ENCODE data around the gene VPS13A.

- TF ChIP-seq CTCF (tag by site-specific recombination; IDR thresholded peaks at IDR 0.05) (no peak), HOXA7 (CRISPR knock-in tag; IDR thresholded peaks at IDR 0.05; ENCODE audit: borderline replicate concordance) (no peak), ZBTB21 (tag by site-specific recombination; IDR thresholded peaks at IDR 0.05) (no peak), ZNF335 (tag by site-specific recombination; conservative IDR thresholded peaks at IDR 0.05) (no peak), ZBTB26 (tag by site-specific recombination; optimal IDR thresholded peaks at IDR 0.05) (no peak), ZNF776 (tag by site-specific recombination; IDR thresholded peaks at IDR 0.05; ENCODE audit: borderline replicate concordance) (no peak), ZNF48 (tag by site-specific recombination; IDR thresholded peaks at IDR 0.05) (no peak), ZXDB (tag by site-specific recombination; IDR thresholded peaks at IDR 0.05) (no peak), ZNF121 (tag by site-specific recombination; IDR thresholded peaks at IDR 0.05) (no peak)
Measured at GRCh38 chr9:77211561-77211960, 34.2 kb downstream of the VPS13A start.

Data from HEK293 (cell line).